HG03139 (cell line): ENCODE data around the gene CEBPG.

ENCODE experiments used
- ATAC-seq: cut with Tn5 transposase; IDR thresholded peaks from one replicate; pipeline ENCODE4 v1.9.1; 2021; ENCODE audit not compliant: unreplicated experiment

Gene CEBPG

GRCh38 chr19:33418871-33419787 lies 45.6 kb downstream of the CEBPG start:
- ATAC-seq: no peak

- no peak for ATAC-seq
Observed at GRCh38 chr19:33419788-33420130, 46.2 kb downstream of the CEBPG start.

- no peak for ATAC-seq
Observed at GRCh38 chr19:33420821-33421220, 47.3 kb downstream of the CEBPG start.

GRCh38 chr19:33421368-33421767 lies 47.9 kb downstream of the CEBPG start:
- ATAC-seq: no peak

GRCh38 chr19:33422369-33423180 lies 49.1 kb downstream of the CEBPG start:
- no peak for ATAC-seq

- no peak for ATAC-seq
Observed at GRCh38 chr19:33424181-33424580, 50.7 kb downstream of the CEBPG start.

GRCh38 chr19:33426621-33427361 lies 53.3 kb downstream of the CEBPG start:
- ATAC-seq: no peak

- no peak for ATAC-seq
Observed at GRCh38 chr19:33427801-33428626, 54.5 kb downstream of the CEBPG start.

GRCh38 chr19:33428627-33429125 lies 55.2 kb downstream of the CEBPG start:
- ATAC-seq: no peak

DNA sequence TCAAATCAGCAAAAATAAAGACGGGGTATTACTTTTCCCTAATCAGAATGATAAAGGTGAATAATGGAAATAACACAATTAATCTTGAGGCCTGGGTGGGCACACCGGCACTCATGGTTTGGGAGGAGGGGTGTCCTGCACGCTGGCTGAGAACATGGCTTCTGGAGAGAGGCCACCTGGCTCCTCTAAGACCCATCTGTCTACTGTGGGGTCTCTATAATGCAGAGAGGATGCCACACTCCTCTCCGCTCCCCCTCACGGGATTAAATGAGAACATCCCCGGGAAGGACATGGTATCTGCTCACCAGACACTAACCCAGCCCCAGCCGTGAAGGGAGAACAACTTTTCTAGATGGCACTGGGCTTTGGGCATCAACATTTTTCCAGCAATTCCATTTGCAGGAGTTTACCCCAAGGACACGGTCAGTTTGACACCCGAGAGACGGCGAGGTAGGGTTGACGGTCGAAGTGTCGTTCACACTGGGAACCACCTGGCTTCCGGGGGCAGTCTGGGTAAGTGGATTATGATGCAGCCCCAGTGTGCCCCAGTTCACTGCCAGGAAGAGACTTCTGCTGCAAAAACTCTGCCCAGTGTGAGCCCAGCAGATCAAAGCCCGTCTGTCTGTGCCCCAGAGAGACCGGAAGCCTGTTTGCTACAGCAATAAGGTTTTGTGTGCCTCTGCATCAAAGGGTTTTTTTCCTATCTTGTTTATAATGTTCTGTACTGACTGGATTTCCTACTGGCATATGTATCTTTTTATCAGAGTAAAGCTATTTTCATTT lies 56.6 kb downstream of the CEBPG start:
- no peak for ATAC-seq

DNA sequence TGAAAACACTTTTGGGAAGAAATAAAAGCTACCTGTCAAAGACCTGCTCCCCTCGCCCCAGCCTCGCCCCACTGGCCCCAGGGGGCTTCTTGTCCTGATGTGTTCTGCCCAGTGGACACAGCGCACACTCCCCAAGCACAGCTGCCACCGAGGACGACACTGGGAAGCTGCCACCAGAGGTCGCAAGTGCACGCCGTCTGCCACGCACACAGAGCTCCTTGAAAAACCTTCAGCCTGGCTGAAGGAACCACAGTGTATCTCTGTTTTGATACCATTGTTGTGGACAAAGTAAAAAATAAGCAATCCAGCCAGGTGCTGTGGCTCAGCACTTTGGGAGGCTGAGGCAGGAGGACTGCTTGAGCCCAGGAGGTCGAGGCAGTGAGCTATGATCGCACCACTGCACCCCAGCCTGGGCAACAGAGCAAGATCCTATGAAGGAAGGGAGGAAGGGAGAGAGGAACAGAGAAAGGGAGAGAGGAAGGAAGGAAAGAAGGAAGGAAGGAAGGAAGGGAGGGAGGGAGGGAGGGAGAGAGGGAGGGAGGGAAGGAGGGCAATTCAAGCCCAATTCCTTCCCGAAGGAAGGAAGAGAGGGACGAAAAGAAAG lies 57.3 kb downstream of the CEBPG start:
- ATAC-seq: no peak

GRCh38 chr19:33432015-33432414 lies 58.5 kb downstream of the CEBPG start:
- no peak for ATAC-seq
